NCI-H2107 treated with DMSO at 0.1 percent for 48 hours (cell line): ENCODE measurements around the gene CSH2.

Experiments
- DNase-seq: peaks from one replicate; lab custom pipeline; 2025; ENCODE audit not compliant: unreplicated experiment; lab: John Stamatoyannopoulos, UW

Gene CSH2

GRCh38 chr17:63834431-63835166 lies 38.9 kb downstream of the CSH2 start:
- peak; percentile 81 for DNase-seq

GRCh38 chr17:63833741-63834373 lies 39.6 kb downstream of the CSH2 start:
- no peak for DNase-seq

GRCh38 chr17:63833026-63833740 lies 40.3 kb downstream of the CSH2 start:
- no peak for DNase-seq

- no peak for DNase-seq
These were observed 41.0 kb downstream of the CSH2 start for GRCh38 chr17:63832455-63832854.

GRCh38 chr17:63832014-63832413 lies 41.5 kb downstream of the CSH2 start:
- DNase-seq = no peak

- DNase-seq = no peak
These were observed 42.0 kb downstream of the CSH2 start for GRCh38 chr17:63831505-63831904.

- no peak for DNase-seq
These were observed 42.5 kb downstream of the CSH2 start for GRCh38 chr17:63830904-63831491.

GRCh38 chr17:63830278-63830677 lies 43.2 kb downstream of the CSH2 start:
- no peak for DNase-seq

GRCh38 chr17:63828936-63829335 lies 44.5 kb downstream of the CSH2 start:
- DNase-seq = no peak

GRCh38 chr17:63827801-63828221 lies 45.7 kb downstream of the CSH2 start:
- DNase-seq = no peak

- peak; percentile 96 for DNase-seq
These were observed 46.3 kb downstream of the CSH2 start, which contains the start of the genes FTSJ3 and PSMC5 for GRCh38 chr17:63827002-63827800. TSS of gene FTSJ3 (minus strand) at chr17:63827663. CDS start at chr17:63826902, 761 bp downstream. TSS of gene PSMC5 (plus strand) at chr17:63827431. CDS start at chr17:63827491, 60 bp downstream.

- no peak for DNase-seq
These were observed 46.9 kb downstream of the CSH2 start for GRCh38 chr17:63826468-63827001.

- DNase-seq = no peak
These were observed 49.1 kb downstream of the CSH2 start for GRCh38 chr17:63824362-63824761.

GRCh38 chr17:63823659-63824331 lies 49.7 kb downstream of the CSH2 start:
- DNase-seq = no peak

- DNase-seq = no peak
These were observed 50.9 kb downstream of the CSH2 start for GRCh38 chr17:63822537-63822936.
